Left cardiac atrium (tissue), 4 donors: ENCODE data around the gene PPM1E. TPM values are rescaled to one million over a fixed set of nuclear protein-coding genes. Genes with fewer than 3 reads are reported as not detected.
"Not testable (repeated sequence)": the region's sequence is repeated elsewhere in the genome, so short reads cannot be mapped to it uniquely, and the experiment has no call there.

Source experiments
- ATAC-seq, 2 donors: fragments of 200-7000 bp; cut with Tn5 transposase; one replicate each; pipeline ENCODE4 v1.9.1; 2020; ENCODE audit warnings: mild to moderate bottlenecking in 2 of 2, moderate library complexity in 2 of 2
- DNase-seq: peaks from one replicate; pipeline ENCODE4 v3.0.0-alpha.2; 2020
- intact Hi-C, 2 donors: fragments of 100-400 bp; cut with DNase I; formaldehyde crosslinking; loops; one replicate each; pipeline versions ENCODE4 v1.14.1 to v1.15.1; 2022 to 2023
- long read RNA-seq: library from polyadenylated mRNA; unstranded; transcript quantifications from one replicate; pipeline ENCODE4 v2.0.0, GENCODE V29; 2021
- total RNA-seq, 2 donors: library from RNA; stranded (reverse); fragmentation: NEBNext Ultra II Directional; extraction: Animal tissue kit (Norgen Biotek cat#: 25700); gene quantifications; one replicate each; pipeline ENCODE4 v1.2.1, GENCODE V29; 2021
- donor health status: DM: no; HTN: yes; CAD: no.
- donor health status: DM: no; HTN: yes; CAD: no; lungs with severe emphysema.
- donor health status: DM: yes; HTN: yes; CAD: no.
- donor health status: Dilated cardiomyopathy.

The PPM1E gene
- total RNA-seq, result 1 to 10 TPM; 2.1 to 4.9 TPM
- long read RNA-seq, result 0 reads

GRCh38 chr17:58755577-58756245 is at the start of gene PPM1E:
PPM1E (plus strand) TSS chr17:58755854.
- intact Hi-C loops, result no loop called here
- peak; percentile 92 to 98 for ATAC-seq
- DNase-seq, result peak; percentile 55

DNA sequence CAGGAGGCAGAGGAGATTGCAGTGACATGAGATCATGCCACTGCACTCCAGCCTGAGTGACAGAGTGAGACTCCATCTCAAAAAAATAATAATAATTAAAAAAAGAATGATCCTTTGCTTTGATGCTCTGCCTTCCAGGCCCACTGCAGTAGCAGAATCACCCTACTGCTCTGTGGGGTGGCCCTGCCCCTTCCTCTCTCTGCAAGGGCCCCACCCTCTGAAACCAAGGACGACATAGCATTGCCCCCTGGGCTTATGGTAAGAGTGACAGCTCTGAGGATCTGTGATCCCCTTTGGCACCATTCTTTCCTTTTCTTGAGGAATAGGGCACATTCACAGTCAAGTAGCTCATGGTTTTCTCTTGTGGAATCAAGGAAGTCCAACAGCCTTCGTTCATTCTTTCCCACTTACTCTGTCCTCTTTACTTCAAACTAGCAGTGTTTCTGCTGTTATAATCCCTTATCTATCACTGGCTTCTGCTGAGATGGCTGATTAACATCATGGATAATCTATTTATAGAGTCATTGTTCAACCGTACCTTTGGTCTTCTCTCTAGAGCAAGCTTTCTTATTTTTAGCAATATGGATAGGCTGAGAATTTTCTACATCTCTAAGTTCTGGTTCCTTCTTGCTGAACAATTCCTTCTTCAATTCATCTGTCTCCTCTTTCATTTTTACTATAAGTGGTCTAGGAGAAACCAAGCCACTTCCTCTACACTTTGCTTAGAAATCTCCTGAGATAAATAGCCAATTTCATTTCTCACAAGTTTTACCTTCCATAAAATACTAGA is 49.1 kb upstream of the PPM1E start:
- DNase-seq (no peak), ATAC-seq (no peak)
- intact Hi-C loops, result no loop called here

DNA sequence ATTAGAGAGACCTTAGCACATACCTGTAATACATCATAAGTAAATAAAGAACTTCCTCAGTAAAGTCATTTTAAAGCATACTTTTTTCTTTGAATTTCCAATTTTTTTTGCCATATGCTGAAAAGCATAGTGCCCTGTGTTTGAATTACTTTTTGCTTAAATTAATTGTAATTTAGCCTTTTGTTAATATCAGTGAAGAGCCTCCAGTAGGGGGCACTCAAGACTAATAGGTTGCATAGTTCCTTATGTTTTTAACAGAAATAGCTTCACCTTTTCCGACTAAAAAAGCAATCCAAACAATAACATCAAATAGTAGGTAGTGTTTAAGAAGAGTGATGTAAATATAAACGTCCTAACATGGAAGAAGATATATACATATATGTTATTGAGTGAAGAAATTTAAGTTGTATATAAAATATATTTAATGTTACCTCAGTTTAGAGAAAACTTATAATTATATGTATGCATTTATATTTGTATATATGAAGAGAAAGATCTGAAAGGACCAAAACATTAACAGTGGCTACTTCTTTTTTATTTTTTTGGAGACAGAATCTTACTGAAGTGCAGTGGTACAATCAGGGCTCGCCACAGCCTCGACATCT is 44.6 kb upstream of the PPM1E start:
- no peak for ATAC-seq
- intact Hi-C loops, result loop anchor here in 1 of 2 donors (2.0 kb wide), 1 partner anchor 294 kb away; no protein-coding TSS in a partner anchor
- DNase-seq, result peak; percentile 32

DNA sequence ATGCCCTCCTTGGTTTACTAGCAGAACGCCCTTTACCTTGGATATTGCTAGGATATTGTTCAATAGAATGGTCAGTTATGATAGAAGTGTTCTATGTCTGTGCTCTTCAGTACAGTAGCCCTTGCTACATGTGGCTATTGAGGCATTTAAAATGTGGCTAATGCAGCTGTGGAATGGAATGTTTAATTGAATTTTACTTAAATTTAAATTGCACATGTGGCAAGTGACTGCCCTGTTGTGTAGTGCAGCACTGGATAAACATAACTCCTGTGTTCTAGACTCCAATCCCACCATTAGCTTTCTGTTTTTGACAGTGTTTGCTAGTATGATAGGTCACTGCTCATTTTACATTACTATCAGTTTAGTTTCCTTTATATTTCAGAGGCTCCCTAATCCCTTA is 33.4 kb upstream of the PPM1E start:
- ATAC-seq (no peak), DNase-seq (no peak)
- intact Hi-C loops, result no loop called here

GRCh38 chr17:58722696-58723095 is 33.0 kb upstream of the PPM1E start:
- intact Hi-C loops, result no loop called here
- no peak for ATAC-seq
- DNase-seq, result no peak

- intact Hi-C loops, result no loop called here
- DNase-seq, result no peak
- no peak for ATAC-seq
These were observed 26.9 kb upstream of the PPM1E start for GRCh38 chr17:58728798-58729197.

GRCh38 chr17:58730937-58731336 is 24.7 kb upstream of the PPM1E start:
- intact Hi-C loops, result no loop called here
- DNase-seq (no peak), ATAC-seq (no peak)

DNA sequence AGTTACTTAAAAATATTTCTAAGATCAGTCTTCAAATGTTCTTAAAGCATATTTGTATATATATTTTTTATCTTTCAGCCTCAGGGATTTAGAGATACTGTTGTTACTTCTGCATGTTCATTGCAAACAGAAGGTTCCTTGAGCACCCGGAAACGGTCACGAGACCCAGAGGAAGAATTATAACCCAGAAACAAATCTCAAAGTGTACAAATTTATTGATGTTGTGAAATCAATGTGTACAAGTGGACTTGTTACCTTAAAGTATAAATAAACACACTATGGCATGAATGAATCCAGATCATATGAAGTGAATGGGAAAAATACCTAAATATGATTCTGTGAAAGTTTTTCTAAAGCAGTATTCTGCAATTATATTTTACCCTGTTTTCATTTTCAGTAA is 21.6 kb upstream of the PPM1E start:
- intact Hi-C loops, result no loop called here
- DNase-seq, result no peak
- ATAC-seq, result no peak

DNA sequence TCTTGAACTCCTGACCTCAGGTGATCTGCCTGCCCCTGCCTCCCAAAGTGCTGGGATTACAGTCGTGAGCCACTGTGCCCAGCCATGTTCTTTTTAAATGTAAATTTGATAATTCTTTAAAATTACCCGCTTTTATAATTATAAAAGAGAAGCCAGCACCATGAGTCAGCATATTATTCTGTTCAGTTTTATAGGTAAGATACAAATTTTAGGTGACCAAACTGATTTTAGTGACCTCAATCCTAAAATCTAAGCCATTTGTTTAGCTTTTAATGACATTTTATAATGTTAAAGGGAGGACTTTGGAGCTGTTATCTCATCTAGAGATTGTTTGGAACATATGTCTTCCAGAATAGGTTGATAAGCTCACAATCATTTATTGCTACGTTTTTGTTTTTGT is 20.8 kb upstream of the PPM1E start:
- ATAC-seq (no peak), DNase-seq (no peak)
- intact Hi-C loops, result no loop called here

GRCh38 chr17:58741121-58741625 is 14.5 kb upstream of the PPM1E start:
- peak in 1 of 2 donors; percentile 78 for ATAC-seq
- intact Hi-C loops, result no loop called here
- no peak for DNase-seq

DNA sequence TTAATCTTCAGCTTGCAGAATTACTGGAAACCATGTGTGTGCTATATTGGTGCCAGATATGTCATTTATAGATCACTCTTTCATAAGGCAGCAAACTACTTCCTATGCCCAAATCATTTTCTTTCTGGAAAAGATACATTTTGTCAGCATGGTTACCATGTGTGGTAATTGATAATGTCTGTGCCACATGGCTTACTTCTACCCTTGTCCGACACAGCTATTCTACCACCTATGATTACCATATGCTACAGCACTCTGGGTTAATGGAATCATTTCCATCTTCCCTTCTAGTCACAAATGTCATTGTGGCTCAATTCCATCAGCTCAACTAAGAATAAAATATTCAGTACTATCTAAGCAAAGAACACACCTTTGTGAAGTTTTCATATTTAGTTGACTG is 8.0 kb upstream of the PPM1E start:
- DNase-seq (no peak), ATAC-seq (no peak)
- intact Hi-C loops, result no loop called here

GRCh38 chr17:58749627-58750026 is 6.0 kb upstream of the PPM1E start:
- DNase-seq, ATAC-seq, intact Hi-C loops: not testable (repeated sequence)

GRCh38 chr17:58753026-58753425 is 2.6 kb upstream of the PPM1E start:
- DNase-seq, result no peak
- intact Hi-C loops, result no loop called here
- no peak for ATAC-seq

GRCh38 chr17:58755269-58755576 is 431 bp upstream of the PPM1E start:
- DNase-seq (no peak), ATAC-seq (no peak)
- intact Hi-C loops, result no loop called here

DNA sequence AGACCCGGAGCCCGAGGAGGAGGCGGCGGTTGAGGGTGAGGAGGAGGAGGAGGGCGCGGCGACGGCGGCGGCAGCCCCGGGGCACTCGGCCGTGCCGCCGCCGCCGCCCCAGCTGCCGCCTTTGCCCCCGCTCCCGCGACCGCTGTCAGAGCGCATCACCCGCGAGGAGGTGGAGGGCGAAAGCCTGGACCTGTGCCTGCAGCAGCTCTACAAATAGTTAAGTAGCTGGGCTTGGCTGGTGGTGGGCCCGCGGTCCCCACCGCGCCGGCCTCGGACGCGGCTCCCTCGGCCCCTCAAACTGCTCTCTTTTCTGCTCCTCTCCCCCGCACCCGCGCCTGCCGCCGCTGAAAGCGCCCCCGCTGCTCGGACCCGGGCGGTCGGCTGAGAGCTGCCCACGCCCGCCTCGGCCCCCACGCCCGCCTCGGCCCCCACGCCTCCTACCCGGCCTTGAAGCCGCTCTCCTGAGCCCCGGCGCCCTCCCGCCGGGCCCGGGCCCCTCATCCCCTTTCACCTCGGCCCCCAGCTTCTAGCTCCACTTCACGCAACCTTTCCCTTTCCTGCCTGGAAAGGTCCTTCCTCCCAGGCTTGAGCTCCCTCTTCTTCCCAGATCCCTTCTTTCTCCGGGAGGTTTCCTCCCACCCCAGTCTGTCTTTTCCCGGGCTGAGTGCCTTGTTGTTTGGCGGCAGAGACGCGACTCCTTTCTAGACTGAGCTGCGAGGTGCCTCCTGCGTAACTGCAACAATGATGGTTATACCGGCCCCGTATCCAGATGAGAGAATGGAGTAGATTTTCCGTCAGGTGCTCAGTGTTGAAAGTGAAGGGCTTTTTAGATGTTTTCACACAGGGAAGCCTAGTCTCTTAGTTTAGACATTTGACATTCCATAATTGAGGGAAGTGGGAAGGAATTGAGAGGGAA is 850 bp downstream of the PPM1E start:
- no peak for DNase-seq
- intact Hi-C loops, result no loop called here
- ATAC-seq, result peak; percentile 51 to 69

GRCh38 chr17:58757162-58757613 is 1.5 kb downstream of the PPM1E start:
- intact Hi-C loops, result no loop called here
- ATAC-seq (no peak), DNase-seq (no peak)

DNA sequence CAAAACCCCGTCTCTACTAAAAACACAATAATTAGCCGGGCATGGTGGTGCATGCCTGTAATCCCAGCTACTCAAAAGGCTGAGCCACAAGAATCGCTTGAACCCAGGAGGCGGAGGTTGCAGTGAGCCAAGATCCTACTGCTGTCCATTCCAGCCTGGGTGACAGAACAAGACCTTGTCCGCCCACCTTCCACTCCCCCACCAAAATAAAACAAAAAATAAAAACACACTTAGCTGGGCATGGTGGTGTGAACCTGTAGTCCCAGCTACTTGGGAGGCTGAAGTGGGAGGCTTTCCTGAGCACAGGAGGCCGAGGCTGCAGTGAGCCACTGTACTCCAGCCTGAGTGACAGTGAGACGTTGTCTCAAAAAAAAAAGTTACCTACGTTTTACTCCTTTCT is 3.2 kb downstream of the PPM1E start:
- no peak for DNase-seq
- intact Hi-C loops, result no loop called here
- no peak for ATAC-seq

DNA sequence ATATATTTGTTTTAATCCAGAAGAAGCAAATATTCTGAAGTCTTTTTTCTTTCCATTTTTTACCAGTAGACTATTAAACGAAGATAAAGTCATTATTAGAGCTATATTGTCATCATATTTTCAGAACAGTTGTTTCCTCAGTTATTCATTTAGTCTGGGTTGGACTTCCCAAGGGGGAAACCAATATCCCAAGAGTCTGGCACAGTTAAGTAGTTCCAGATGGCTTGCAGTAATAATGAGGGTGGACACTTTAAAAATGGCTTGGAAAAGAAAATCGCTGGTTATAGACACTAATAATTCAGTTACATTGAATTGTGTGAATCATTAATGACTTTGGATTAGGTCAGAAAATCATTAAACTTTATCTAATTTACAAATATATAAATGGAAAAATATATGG is 3.9 kb downstream of the PPM1E start:
- intact Hi-C loops, result no loop called here
- no peak for DNase-seq
- ATAC-seq, result no peak

- intact Hi-C loops, result no loop called here
- no peak for ATAC-seq
- no peak for DNase-seq
These were observed 4.6 kb downstream of the PPM1E start for GRCh38 chr17:58760248-58760647.
